ENCODE measurements around the gene TOX3.

The TOX3 gene

GRCh38 chr16:52408191-52408845 is 138.6 kb downstream of the TOX3 start:
- H3K27ac ChIP-seq: peak overlapping the region; percentile 10; the same call in 1 of the 2 replicates

GRCh38 chr16:52407778-52408177 is 139.2 kb downstream of the TOX3 start:
- TF ChIP-seq CTCF (conservative IDR thresholded peaks at IDR 0.05): no peak
- peak overlapping the region; percentile 10; the same call in 1 of the 2 replicates for H3K27ac ChIP-seq

More at GRCh38 chr16:52408191-52408845, 138.6 kb downstream of the TOX3 start:
- TF ChIP-seq CTCF (conservative IDR thresholded peaks at IDR 0.05): no peak

- H3K27ac ChIP-seq: no peak overlapping the region
- no peak for TF ChIP-seq CTCF (conservative IDR thresholded peaks at IDR 0.05)
These were observed 141.5 kb downstream of the TOX3 start for GRCh38 chr16:52405441-52405840.

GRCh38 chr16:52404546-52404945 is 142.4 kb downstream of the TOX3 start:
- no peak for TF ChIP-seq CTCF (conservative IDR thresholded peaks at IDR 0.05)
- H3K27ac ChIP-seq: no peak overlapping the region

GRCh38 chr16:52399116-52399515 is 147.8 kb downstream of the TOX3 start:
- TF ChIP-seq CTCF (conservative IDR thresholded peaks at IDR 0.05): no peak
- no peak overlapping the region for H3K27ac ChIP-seq

- TF ChIP-seq CTCF (conservative IDR thresholded peaks at IDR 0.05): no peak
These were observed 148.4 kb downstream of the TOX3 start for GRCh38 chr16:52398491-52398960.

GRCh38 chr16:52398021-52398420 is 148.9 kb downstream of the TOX3 start:
- H3K27ac ChIP-seq: no peak overlapping the region
- TF ChIP-seq CTCF (conservative IDR thresholded peaks at IDR 0.05): no peak

More at GRCh38 chr16:52398491-52398960, 148.4 kb downstream of the TOX3 start:
- H3K27ac ChIP-seq: no peak overlapping the region

Measured in VCaP (cell line).